Measurements from ENCODE around the gene OR10G3. TPM values are rescaled to one million over a fixed set of nuclear protein-coding genes. Genes with fewer than 3 reads are reported as not detected.

OR10G3 gene
- total RNA-seq, 1 experiment from 2014 or later: not detected

DNA sequence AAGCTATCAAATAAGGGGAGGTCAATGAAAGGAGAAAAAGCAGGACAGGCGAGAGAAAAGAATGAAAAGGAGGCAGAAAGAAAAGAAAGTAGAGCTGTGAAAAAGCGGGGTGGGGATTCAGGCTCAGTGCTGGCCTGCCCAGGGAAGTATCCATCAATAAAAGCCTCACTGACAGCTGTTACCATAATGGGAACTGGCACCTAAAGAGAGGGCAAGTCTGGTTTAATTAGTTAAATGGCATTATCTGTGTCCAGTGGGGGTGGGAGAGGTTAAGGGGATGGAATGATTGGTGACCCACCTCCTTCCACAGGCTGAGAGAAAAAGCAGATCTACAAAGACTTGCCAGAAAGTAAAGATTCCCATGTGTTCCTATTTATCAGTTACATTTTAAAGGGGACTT lies 61.2 kb downstream of the OR10G3 start:
- in situ Hi-C loops (cut with HindIII; ENCODE audit: low pct_unique_long_range_greater_than_20kb, low sequenced_read_pairs): no loop called here
- no peak for DNase-seq (ENCODE audit: low read depth)

Other genes with a start within 250 kb of the OR10G3 start
- 23.1 and 24.8 TPM in 2 replicates for gene SUPT16H, start 196.1 kb downstream of the OR10G3 start, total RNA-seq (2014; rRNA removed; shearing (Covaris generic); ENCODE audit: low replicate concordance)
- gene CHD8, start 124.0 kb downstream of the OR10G3 start, total RNA-seq (2014; rRNA removed; shearing (Covaris generic); ENCODE audit: low replicate concordance): 21.0 and 21.9 TPM in 2 replicates
- 13.1 and 24.4 TPM in 2 replicates for gene RAB2B, start 103.1 kb downstream of the OR10G3 start, total RNA-seq (2014; rRNA removed; shearing (Covaris generic); ENCODE audit: low replicate concordance)
- gene TOX4, start 102.9 kb downstream of the OR10G3 start, total RNA-seq (2014; rRNA removed; shearing (Covaris generic); ENCODE audit: low replicate concordance): 43.9 and 89.9 TPM in 2 replicates
- gene METTL3, start 68.7 kb downstream of the OR10G3 start, total RNA-seq (2014; rRNA removed; shearing (Covaris generic); ENCODE audit: low replicate concordance): 24.9 and 57.2 TPM in 2 replicates
- gene SALL2, start 53.7 kb downstream of the OR10G3 start, total RNA-seq (2014; rRNA removed; shearing (Covaris generic); ENCODE audit: low replicate concordance): 2.3 and 5.0 TPM in 2 replicates
- gene OR10G2, start 54.9 kb upstream of the OR10G3 start, total RNA-seq (2014; rRNA removed; shearing (Covaris generic); ENCODE audit: low replicate concordance): not detected in 2 replicates
- gene OR4E2, start 73.8 kb upstream of the OR10G3 start, total RNA-seq (2014; rRNA removed; shearing (Covaris generic); ENCODE audit: low replicate concordance): not detected in 2 replicates
- not detected in 2 replicates for gene OR4E1, start 93.7 kb upstream of the OR10G3 start, total RNA-seq (2014; rRNA removed; shearing (Covaris generic); ENCODE audit: low replicate concordance)